ENCODE measurements around the gene CCDC3.

GRCh38 chr10:12908773-12909172 is 92.7 kb downstream of the CCDC3 start:
- TF ChIP-seq CTCF (IDR thresholded peaks at IDR 0.05) (no peak), POLR2AphosphoS5 (IDR thresholded peaks at IDR 0.05; ENCODE audit: insufficient read depth in 1 of 2, low read depth in 1 of 2) (no peak)
